Ascending aorta (tissue), 2 donors: ENCODE measurements around the gene CATSPERD. TPM values are rescaled to one million over a fixed set of nuclear protein-coding genes. Genes with fewer than 3 reads are reported as not detected.

ENCODE experiments used
- DNase-seq, 2 donors: peaks; one replicate each; pipeline ENCODE4 v3.0.0-alpha.2; 2019; ENCODE audit warnings: low spot score in 2 of 2
- H3K27ac ChIP-seq, 2 donors: fragments of 200-600 bp; sonication (generic); one replicate each; pipeline ENCODE4 v1.5.1; 2016 to 2017; ENCODE audit warnings: mild to moderate bottlenecking in 1 of 2
- H3K27me3 ChIP-seq: fragments of 200-600 bp; sonication (generic); one replicate; pipeline ENCODE4 v1.5.1; 2017
- H3K36me3 ChIP-seq, 2 donors: fragments of 200-600 bp; sonication (generic); one replicate each; pipeline ENCODE4 v1.5.1; 2016
- H3K4me1 ChIP-seq, 2 donors: fragments of 200-600 bp; sonication (generic); one replicate each; pipeline ENCODE4 v1.5.1; 2016 to 2017; ENCODE audit warnings: mild to moderate bottlenecking in 1 of 2
- H3K4me3 ChIP-seq, 2 donors: fragments of 200-600 bp; sonication (generic); one replicate each; pipeline ENCODE4 v1.5.1; 2016 to 2017; ENCODE audit warnings: mild to moderate bottlenecking in 1 of 2
- H3K9me3 ChIP-seq, 2 donors: fragments of 200-600 bp; sonication (generic); one replicate each; pipeline ENCODE4 v1.5.1; 2016
- CTCF ChIP-seq, 3 experiments: fragments of 200-600 bp in 2 of 3; fragments of 450-650 bp in 1 of 3; sonication (generic) in 2 of 3; IDR thresholded peaks; one replicate each; pipeline ENCODE4 v1.5.1; 2016 to 2019; ENCODE audit warnings: antibody characterized with exemption in 3 of 3, mild to moderate bottlenecking in 1 of 3, moderate library complexity in 1 of 3
- intact Hi-C: fragments of 100-400 bp; cut with DNase I; formaldehyde crosslinking; loops from one replicate; pipeline ENCODE4 v1.15.1; 2023
- total RNA-seq: library from RNA; depleted of rRNA; stranded (reverse); fragments of >200 nt; gene quantifications from one replicate; pipeline ENCODE4 v1.1.0, GENCODE V29; 2016

The CATSPERD gene
- total RNA-seq, 1 donor from 2014 or later = not detected

GRCh38 chr19:5792224-5792623 lies 71.8 kb downstream of the CATSPERD start:
- Histone ChIP-seq H3K9me3 (no peaks in the 10 kb centered on the region), H3K27me3 (no peaks in the 10 kb centered on the region), H3K4me3 (no peak overlapping the region), H3K36me3 (peaks cover 25 to 26% of the 10 kb centered on the region in 2 donors), H3K27ac (no peak overlapping the region), H3K4me1 (peaks cover 3 to 5% of the 10 kb centered on the region in 2 donors)
- DNase-seq = no peak
- no peak for TF ChIP-seq CTCF (IDR thresholded peaks at IDR 0.05)
- intact Hi-C loops = no loop called here

GRCh38 chr19:5793188-5793587 lies 72.8 kb downstream of the CATSPERD start:
- Histone ChIP-seq H3K4me3 (no peak overlapping the region), H3K27ac (no peak overlapping the region)
- intact Hi-C loops = no loop called here

GRCh38 chr19:5795382-5795919 lies 75.0 kb downstream of the CATSPERD start:
- intact Hi-C loops = no loop called here
- no peak for TF ChIP-seq CTCF (IDR thresholded peaks at IDR 0.05)

More at GRCh38 chr19:5793188-5793587, 72.8 kb downstream of the CATSPERD start:
- no peak for DNase-seq
- no peak for TF ChIP-seq CTCF (IDR thresholded peaks at IDR 0.05)
- Histone ChIP-seq H3K4me1 (peaks cover 3 to 5% of the 10 kb centered on the region in 2 donors), H3K36me3 (peaks cover 16% of the 10 kb centered on the region in 2 donors), H3K27me3 (no peaks in the 10 kb centered on the region), H3K9me3 (no peaks in the 10 kb centered on the region)

GRCh38 chr19:5798244-5798643 lies 77.8 kb downstream of the CATSPERD start:
- H3K27me3 ChIP-seq = no peaks in the 10 kb centered on the region
- no peak for DNase-seq
- no peaks in the 10 kb centered on the region for H3K36me3 ChIP-seq
- H3K4me3 ChIP-seq = no peak overlapping the region
- TF ChIP-seq CTCF (IDR thresholded peaks at IDR 0.05) = no peak
- H3K9me3 ChIP-seq = no peaks in the 10 kb centered on the region
- intact Hi-C loops = no loop called here
- H3K27ac ChIP-seq = no peak overlapping the region
- no peaks in the 10 kb centered on the region for H3K4me1 ChIP-seq

More at GRCh38 chr19:5795382-5795919, 75.0 kb downstream of the CATSPERD start:
- Histone ChIP-seq H3K4me1 (no peaks in the 10 kb centered on the region), H3K9me3 (no peaks in the 10 kb centered on the region), H3K4me3 (no peak overlapping the region), H3K27ac (no peak overlapping the region), H3K36me3 (no peaks in the 10 kb centered on the region), H3K27me3 (no peaks in the 10 kb centered on the region)
- DNase-seq = no peak

- Histone ChIP-seq H3K27me3 (peaks cover 10% of the 10 kb centered on the region), H3K4me3 (no peak overlapping the region), H3K27ac (no peak overlapping the region), H3K36me3 (no peaks in the 10 kb centered on the region), H3K4me1 (peaks cover 3% of the 10 kb centered on the region in 2 donors), H3K9me3 (no peaks in the 10 kb centered on the region)
- intact Hi-C loops = loop anchor here (10.0 kb wide), 1 partner anchor 225 kb away; no protein-coding TSS in a partner anchor
- no peak for DNase-seq
- no peak for TF ChIP-seq CTCF (IDR thresholded peaks at IDR 0.05)
These were observed 79.1 kb downstream of the CATSPERD start for GRCh38 chr19:5799247-5800241.
